ENCODE results near the gene STK38L.

Gene STK38L

GRCh38 chr12:27279826-27280225, 35.7 kb downstream of the STK38L start:
- DNase-seq (ENCODE audit: low spot score), result peak; percentile 17

- peak; percentile 27 for DNase-seq (ENCODE audit: low spot score)
Observed at GRCh38 chr12:27280412-27280811, 36.3 kb downstream of the STK38L start.

- no peak for DNase-seq (ENCODE audit: low spot score)
Observed at GRCh38 chr12:27282754-27283153, 38.7 kb downstream of the STK38L start.

GRCh38 chr12:27284021-27284420, 39.9 kb downstream of the STK38L start:
- no peak for DNase-seq (ENCODE audit: low spot score)

GRCh38 chr12:27284751-27285150, 40.7 kb downstream of the STK38L start:
- DNase-seq (ENCODE audit: low spot score), result no peak

GRCh38 chr12:27285403-27285802, 41.3 kb downstream of the STK38L start:
- DNase-seq (ENCODE audit: low spot score), result no peak

- no peak for DNase-seq (ENCODE audit: low spot score)
Observed at GRCh38 chr12:27289414-27289813, 45.3 kb downstream of the STK38L start.

- no peak for DNase-seq (ENCODE audit: low spot score)
Observed at GRCh38 chr12:27290501-27291168, 46.5 kb downstream of the STK38L start.

GRCh38 chr12:27291862-27292261, 47.8 kb downstream of the STK38L start:
- DNase-seq (ENCODE audit: low spot score), result no peak

GRCh38 chr12:27292718-27293117, 48.6 kb downstream of the STK38L start:
- DNase-seq (ENCODE audit: low spot score), result no peak

- DNase-seq (ENCODE audit: low spot score), result peak; percentile 22
Observed at GRCh38 chr12:27293463-27293862, 49.4 kb downstream of the STK38L start.

- no peak for DNase-seq (ENCODE audit: low spot score)
Observed at GRCh38 chr12:27296674-27297073, 52.6 kb downstream of the STK38L start.

- no peak for DNase-seq (ENCODE audit: low spot score)
Observed at GRCh38 chr12:27297566-27297965, 53.5 kb downstream of the STK38L start.

GRCh38 chr12:27299102-27299501, 55.0 kb downstream of the STK38L start:
- no peak for DNase-seq (ENCODE audit: low spot score)

- no peak for DNase-seq (ENCODE audit: low spot score)
Observed at GRCh38 chr12:27300226-27300625, 56.1 kb downstream of the STK38L start.

GRCh38 chr12:27303139-27304111, 59.3 kb downstream of the STK38L start:
- no peak for DNase-seq (ENCODE audit: low spot score)

- no peak for DNase-seq (ENCODE audit: low spot score)
Observed at GRCh38 chr12:27304856-27305255, 60.8 kb downstream of the STK38L start.

- DNase-seq (ENCODE audit: low spot score), result peak; percentile 48
Observed at GRCh38 chr12:27305673-27306456, 61.8 kb downstream of the STK38L start.

- no peak for DNase-seq (ENCODE audit: low spot score)
Observed at GRCh38 chr12:27309293-27309994, 65.4 kb downstream of the STK38L start.

- DNase-seq (ENCODE audit: low spot score), result no peak
Observed at GRCh38 chr12:27309995-27310315, 65.9 kb downstream of the STK38L start.

- no peak for DNase-seq (ENCODE audit: low spot score)
Observed at GRCh38 chr12:27316947-27317346, 72.9 kb downstream of the STK38L start.

- DNase-seq (ENCODE audit: low spot score), result no peak
Observed at GRCh38 chr12:27319409-27319808, 75.3 kb downstream of the STK38L start.
